ENCODE results near the gene ESYT1.
A peak's percentile ranks its signal among the peaks of the same experiment; 100 is the strongest.

Gene ESYT1

GRCh38 chr12:56189099-56189917 lies 61.2 kb downstream of the ESYT1 start, which contains the start of gene SMARCC2:
Gene SMARCC2, minus strand, starts transcription at chr12:56189483. Its CDS starts 22 bp downstream, at chr12:56189461.
- peak within 1 kb of the TSS; percentile 84 for H3K4me3 ChIP-seq (ENCODE audit: low read depth, low read length)
- DNase-seq (ENCODE audit: low read depth) = peak; percentile 89
- peak; percentile 67 for TF ChIP-seq CTCF (conservative IDR thresholded peaks at IDR 0.05; ENCODE audit: low read depth, low read length)

DNA sequence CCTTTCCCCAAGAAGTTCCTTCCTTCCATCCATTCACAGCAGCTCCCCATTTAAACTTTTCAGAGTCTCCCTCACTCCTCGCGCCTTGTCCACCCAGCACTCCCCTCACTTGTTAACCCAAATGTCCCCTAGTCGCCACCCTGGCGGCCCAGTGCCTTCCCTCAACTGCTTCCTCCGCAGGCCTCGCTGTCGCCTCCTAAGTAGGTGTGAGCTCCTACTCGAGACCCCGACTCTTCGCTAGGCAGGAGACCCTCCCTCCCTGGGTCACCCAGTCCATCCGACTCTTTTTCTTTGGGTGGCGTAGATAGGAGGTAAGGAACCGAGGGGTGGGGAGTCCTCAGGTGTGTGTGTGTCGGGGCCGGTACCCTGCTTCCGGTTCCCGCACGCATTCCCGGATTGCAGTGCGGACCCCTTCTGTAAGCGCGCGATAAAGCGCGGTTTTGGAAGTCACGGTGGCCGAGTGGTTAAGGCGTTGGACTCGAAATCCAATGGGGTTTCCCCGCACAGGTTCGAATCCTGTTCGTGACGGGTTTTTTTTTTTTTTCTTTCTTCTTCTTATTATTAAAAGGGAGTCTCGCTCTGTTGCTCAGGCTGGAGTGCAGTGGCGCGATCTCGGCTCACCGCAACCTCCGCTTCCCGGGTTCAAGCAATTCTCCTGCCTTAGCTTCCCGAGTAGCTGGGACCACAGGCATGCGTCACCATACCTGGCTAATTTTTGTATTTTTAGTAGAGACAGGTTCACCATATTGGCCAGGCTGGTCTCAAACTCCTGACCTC lies 62.0 kb downstream of the ESYT1 start:
- DNase-seq (ENCODE audit: low read depth) = peak; percentile 91
- TF ChIP-seq CTCF (conservative IDR thresholded peaks at IDR 0.05; ENCODE audit: low read depth, low read length) = peak; percentile 1
- H3K4me3 ChIP-seq (ENCODE audit: low read depth, low read length) = peak overlapping the region; percentile 84

DNA sequence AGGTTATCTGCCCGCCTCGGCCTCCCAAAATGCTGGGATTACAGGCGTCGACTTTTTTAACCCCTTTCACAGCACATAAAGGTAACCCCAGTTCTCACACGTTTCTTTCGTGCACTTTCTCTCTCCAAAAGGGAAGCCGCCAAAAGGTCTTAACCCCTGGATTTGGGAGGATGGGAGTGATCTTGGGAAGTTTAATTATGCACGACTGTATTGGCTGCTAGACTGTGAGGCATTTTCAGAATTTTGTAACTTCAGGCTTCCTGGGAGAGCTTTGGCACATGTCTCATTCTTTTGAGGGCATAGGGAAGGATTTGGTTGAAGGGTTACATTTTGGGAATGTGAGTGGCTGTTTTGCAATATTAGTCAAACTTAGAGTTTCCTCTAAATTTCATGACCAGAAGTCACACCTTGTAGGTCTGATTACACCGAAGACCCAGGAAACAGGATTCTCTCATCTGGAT lies 62.7 kb downstream of the ESYT1 start:
- DNase-seq (ENCODE audit: low read depth) = no peak
- TF ChIP-seq CTCF (conservative IDR thresholded peaks at IDR 0.05; ENCODE audit: low read depth, low read length) = no peak
- no peak overlapping the region for H3K4me3 ChIP-seq (ENCODE audit: low read depth, low read length)

DNA sequence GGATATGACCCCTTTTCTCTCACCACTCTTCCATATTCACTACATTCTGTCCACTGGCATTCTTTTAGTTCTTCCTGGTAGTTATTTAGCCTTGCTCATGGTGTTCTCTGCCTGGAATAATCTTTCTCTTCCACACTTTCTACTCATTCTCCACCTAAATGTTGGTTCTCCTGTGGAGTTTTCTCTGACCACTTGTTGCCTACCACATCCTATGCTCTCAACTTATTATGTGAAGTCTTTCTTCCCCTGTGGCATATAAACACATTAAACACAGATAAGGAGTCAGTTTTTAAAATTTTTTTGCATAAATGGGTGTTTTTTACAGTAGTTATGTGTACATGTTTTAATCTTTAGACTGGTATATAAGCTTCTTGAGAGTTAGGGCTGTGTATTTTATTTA lies 64.5 kb downstream of the ESYT1 start:
- no peak for TF ChIP-seq CTCF (conservative IDR thresholded peaks at IDR 0.05; ENCODE audit: low read depth, low read length)
- H3K4me3 ChIP-seq (ENCODE audit: low read depth, low read length) = no peak overlapping the region
- DNase-seq (ENCODE audit: low read depth) = no peak

DNA sequence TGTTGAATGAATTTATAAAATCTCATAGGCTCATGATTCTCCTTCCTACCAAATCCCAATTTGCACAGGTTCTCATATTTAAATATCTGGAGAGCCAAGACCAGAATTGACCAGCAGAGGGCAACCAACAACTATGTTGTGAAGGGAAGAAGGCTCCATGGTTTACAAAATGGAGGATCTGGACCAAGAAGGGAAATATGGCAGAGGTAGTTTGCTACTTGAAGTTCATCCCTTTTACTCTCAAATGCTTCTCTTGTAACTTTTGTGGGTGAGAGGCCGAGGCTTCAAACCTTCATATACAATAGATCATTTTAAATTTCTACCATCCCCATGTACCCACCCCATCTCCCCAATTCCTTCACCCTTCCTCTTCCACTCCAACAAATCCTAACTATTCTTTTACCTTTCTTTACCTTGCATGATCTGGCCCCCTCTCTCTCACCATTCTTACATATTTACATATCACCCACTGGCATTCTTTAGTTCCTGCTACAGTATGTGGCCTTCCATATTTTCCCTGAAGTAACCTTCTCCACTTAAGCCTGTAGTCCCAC lies 65.0 kb downstream of the ESYT1 start:
- H3K4me3 ChIP-seq (ENCODE audit: low read depth, low read length) = no peak overlapping the region
- peak; percentile 82 for TF ChIP-seq CTCF (conservative IDR thresholded peaks at IDR 0.05; ENCODE audit: low read depth, low read length)
- peak; percentile 94 for DNase-seq (ENCODE audit: low read depth)
